Measurements from ENCODE around the gene HEATR1.

The HEATR1 gene

GRCh38 chr1:236523704-236524141, 80.6 kb downstream of the HEATR1 start, which contains the start of gene LGALS8:
Gene LGALS8, plus strand, starts transcription at chr1:236523982. Its CDS starts 2,089 bp downstream, at chr1:236526071.
- peak; percentile 67 for DNase-seq (ENCODE audit: low read depth)
- H3K4me3 ChIP-seq (ENCODE audit: low read depth, low read length): peak within 1 kb of the TSS; percentile 85
- TF ChIP-seq MYC (IDR thresholded peaks at IDR 0.05; ENCODE audit: low read depth, low read length): no peak
- no peak for TF ChIP-seq CTCF (IDR thresholded peaks at IDR 0.05; ENCODE audit: low read depth, low read length)
- TF ChIP-seq POLR2A (IDR thresholded peaks at IDR 0.05; ENCODE audit: extremely low read depth, insufficient read length): no peak
- no peak for TF ChIP-seq MAX (IDR thresholded peaks at IDR 0.05; ENCODE audit: low read depth, low read length)

GRCh38 chr1:236522937-236523703, 81.2 kb downstream of the HEATR1 start:
- TF ChIP-seq POLR2A (IDR thresholded peaks at IDR 0.05; ENCODE audit: extremely low read depth, insufficient read length): no peak
- no peak for TF ChIP-seq CTCF (IDR thresholded peaks at IDR 0.05; ENCODE audit: low read depth, low read length)
- TF ChIP-seq MYC (IDR thresholded peaks at IDR 0.05; ENCODE audit: low read depth, low read length): no peak
- no peak for DNase-seq (ENCODE audit: low read depth)
- no peak overlapping the region for H3K4me3 ChIP-seq (ENCODE audit: low read depth, low read length)

GRCh38 chr1:236520445-236521005, 83.8 kb downstream of the HEATR1 start:
- TF ChIP-seq CTCF (IDR thresholded peaks at IDR 0.05; ENCODE audit: low read depth, low read length) (no peak), MYC (IDR thresholded peaks at IDR 0.05; ENCODE audit: low read depth, low read length) (no peak), POLR2A (IDR thresholded peaks at IDR 0.05; ENCODE audit: extremely low read depth, insufficient read length) (no peak), MAX (IDR thresholded peaks at IDR 0.05; ENCODE audit: low read depth, low read length) (no peak)
- no peak overlapping the region for H3K4me3 ChIP-seq (ENCODE audit: low read depth, low read length)
- DNase-seq (ENCODE audit: low read depth): no peak

- DNase-seq (ENCODE audit: low read depth): no peak
- no peak overlapping the region for H3K4me3 ChIP-seq (ENCODE audit: low read depth, low read length)
- TF ChIP-seq MYC (IDR thresholded peaks at IDR 0.05; ENCODE audit: low read depth, low read length) (no peak), CTCF (IDR thresholded peaks at IDR 0.05; ENCODE audit: low read depth, low read length) (no peak), MAX (IDR thresholded peaks at IDR 0.05; ENCODE audit: low read depth, low read length) (no peak), POLR2A (IDR thresholded peaks at IDR 0.05; ENCODE audit: extremely low read depth, insufficient read length) (no peak)
These were observed 86.0 kb downstream of the HEATR1 start for GRCh38 chr1:236518322-236518721.

- no peak overlapping the region for H3K4me3 ChIP-seq (ENCODE audit: low read depth, low read length)
- no peak for TF ChIP-seq POLR2A (IDR thresholded peaks at IDR 0.05; ENCODE audit: extremely low read depth, insufficient read length)
- TF ChIP-seq CTCF (IDR thresholded peaks at IDR 0.05; ENCODE audit: low read depth, low read length): no peak
- DNase-seq (ENCODE audit: low read depth): no peak
These were observed 87.2 kb downstream of the HEATR1 start for GRCh38 chr1:236516929-236517704.
